ENCODE data around the gene MDFIC.

The MDFIC gene

DNA sequence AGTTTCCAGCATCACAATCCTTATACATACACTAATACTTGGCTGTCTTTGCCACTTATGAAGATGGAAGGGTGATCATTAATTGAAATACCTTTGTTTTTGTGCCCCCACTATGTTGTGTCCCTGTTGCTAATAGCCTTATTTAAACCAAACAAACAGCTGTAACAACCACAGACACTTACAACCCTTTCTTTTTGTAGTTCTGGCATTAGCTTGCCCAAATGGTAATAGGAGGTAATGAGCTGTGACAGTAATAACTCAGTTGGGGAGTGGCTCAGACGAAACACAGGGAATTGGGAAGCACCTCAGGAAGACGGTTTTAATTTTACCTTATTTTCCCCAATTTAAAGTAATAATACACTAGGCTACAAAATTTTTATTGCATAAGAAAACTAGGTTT, 83.4 kb downstream of the MDFIC start:
- DNase-seq, result no peak

DNA sequence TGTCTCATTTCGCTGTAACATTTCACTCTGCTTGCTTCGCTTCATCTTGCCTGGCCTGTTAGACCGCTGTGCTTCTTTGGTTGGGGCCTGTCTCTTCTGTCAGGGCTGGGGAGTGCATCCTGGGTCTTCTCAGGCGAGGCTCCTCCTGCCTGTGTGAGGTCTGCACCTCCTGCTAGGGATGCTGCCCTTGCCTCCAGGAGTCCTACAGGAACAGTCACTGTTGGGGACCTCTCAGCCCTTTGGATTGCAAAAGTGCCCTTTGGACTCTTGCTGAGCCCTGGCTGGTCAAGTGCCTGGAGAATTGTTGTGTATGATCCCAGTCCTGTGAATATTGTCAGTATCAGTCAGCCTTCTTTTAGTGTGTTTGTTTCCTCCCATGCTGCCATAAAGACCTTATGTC, 84.1 kb downstream of the MDFIC start:
- no peak for DNase-seq

DNA sequence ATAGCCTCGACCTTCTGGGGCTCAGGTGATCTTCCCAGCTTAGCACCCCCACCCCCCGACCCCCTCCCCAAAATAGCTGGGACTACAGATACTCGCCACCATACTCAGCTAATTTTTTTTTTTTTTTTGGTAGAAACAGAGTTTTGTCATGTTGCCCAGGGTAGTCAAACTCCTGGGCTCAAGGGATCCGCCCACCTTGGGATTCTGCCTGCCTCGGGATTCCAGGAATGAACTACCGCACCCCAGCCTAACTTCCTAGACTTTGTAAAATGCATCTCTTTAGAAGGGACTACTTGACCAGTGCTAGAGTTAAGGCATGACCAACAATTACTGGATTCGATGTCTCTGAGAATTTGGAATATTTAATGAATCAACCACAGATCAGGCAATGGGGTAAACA, 85.9 kb downstream of the MDFIC start:
- no peak for DNase-seq

DNA sequence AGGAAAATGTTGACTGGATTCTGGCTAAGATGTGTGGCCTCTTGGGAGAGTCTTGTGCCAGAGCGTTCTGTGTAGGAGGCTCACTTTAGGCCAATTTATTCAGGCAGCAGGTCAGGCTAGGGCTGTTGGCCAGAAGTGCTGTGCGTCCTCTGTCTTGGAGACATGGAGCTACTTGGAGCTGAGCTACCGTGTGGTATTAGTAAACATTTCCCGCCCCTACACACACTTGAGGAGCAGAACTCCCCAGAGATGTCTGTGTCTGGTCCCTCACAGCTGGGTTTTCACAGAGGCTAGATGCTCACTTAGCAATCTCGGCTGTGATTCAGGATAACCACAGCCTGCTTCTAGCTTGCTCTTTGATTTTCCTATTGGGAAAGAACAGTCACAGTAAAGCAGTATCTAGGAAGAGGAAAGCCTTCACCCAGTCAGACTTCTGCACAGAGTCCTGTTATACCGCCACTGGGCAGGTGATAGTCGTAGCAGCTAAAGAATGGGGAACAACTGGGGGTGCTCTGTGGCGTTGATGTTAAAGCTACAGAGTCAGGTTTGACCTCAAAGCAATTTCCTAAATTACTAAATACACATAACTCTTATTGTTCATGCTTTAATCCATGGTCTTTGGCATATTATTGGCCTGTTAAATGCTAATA, 86.7 kb downstream of the MDFIC start:
- no peak for DNase-seq

DNA sequence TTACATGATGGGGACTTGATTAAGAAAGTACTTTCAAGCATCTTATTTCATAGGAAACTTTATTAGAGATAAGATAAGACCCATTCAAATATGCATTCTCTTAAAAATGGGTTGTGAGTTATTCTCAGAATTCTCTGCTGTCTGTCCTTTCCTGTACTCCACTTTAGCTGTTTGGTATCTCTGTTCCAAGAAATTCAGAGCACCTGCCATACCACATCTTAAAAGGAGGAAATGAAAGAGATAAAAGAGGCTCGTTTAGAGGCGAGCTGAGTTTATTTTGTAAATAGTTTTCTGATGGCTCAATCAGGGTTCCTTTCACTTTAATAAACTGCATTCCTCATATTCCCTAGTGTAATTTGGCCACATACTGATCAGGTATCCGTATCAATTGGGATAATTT, 87.2 kb downstream of the MDFIC start:
- no peak for DNase-seq

DNA sequence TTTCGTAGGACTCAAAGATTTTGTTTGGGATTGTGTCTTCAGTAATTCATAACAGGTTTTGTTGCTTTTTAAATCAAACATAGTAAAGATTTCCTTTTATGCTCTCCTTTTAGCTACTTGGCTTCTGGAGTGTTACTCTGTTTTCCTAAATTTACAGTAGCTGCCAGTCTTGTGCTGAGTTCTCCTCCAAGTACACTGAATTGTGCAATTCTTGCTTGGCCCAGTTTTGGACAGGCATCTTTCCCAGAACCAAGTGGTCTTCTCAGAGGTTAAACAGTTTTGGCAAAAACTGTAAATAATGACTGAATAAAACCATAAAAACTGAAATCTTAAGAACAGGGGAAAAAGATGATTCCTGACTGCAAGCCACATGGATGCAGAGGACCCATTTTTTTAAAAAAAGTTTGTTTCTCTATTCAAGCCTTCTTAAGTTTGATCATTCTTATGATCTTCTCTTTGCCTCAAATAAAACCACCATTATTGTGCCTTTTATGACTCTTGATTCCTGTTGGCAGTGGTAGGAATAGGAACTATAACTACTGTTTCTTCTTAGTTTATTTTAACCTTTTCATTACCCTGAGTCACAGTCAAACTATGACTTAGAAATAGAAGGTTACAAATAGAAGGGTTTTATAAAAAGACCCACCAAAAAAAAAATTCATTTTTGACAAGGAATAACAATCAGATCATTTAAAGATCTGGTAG, 88.0 kb downstream of the MDFIC start:
- DNase-seq, result no peak

DNA sequence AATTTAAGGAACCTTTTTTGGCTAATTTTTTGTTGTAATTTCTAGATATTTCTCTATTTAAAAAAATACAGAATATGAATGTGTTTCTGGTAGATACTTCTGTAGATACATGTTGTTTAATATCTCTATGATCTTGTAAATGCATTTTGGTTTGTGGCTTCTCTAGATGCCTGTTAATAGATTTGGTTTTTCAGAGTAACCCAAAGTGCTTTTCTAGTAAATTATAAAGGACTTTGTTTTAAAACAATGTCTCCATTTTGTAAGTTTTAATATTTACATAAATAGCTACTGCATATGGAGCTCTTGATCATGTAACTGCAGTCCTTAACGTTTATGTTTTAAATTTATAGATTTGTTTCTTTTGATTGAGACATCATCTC, 88.5 kb downstream of the MDFIC start:
- DNase-seq, result no peak

DNA sequence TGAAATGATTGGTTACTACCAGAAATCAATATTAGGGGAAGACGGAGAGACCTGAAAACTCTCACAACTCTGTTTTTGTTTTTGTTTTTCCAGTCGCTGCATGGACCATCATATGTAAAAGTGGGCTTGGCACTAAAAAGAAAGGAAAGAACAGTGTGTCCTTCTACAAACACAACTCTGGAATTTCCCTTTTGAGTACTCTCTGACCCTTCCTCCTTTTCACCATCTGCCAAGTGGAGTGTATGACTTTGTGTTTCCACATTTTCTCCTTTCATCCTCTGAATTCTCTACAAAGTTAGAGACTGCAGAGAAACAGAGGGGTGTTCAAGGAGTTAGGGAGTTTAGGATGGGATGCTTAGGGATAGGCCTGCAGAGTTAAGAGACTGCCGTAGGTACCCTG, 92.0 kb downstream of the MDFIC start:
- no peak for DNase-seq

DNA sequence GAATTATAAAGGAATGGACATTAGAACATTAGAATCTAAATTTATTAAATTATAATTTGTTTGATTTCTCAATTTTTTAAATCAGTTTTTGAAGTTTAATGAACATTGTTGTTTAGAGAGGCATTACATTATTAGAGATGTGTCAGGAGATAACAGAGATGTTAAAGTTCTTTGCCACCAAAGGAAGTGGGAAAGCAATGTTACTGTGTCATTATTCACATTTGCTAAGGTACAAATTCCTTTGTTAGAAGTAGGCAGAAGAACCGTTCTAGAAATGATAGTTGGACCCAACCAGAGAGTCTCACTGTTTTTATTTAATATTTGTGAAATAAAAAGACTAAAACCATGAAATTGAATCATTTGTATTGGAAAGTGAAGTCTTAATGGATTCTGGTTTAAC, 92.9 kb downstream of the MDFIC start:
- DNase-seq, result no peak

DNA sequence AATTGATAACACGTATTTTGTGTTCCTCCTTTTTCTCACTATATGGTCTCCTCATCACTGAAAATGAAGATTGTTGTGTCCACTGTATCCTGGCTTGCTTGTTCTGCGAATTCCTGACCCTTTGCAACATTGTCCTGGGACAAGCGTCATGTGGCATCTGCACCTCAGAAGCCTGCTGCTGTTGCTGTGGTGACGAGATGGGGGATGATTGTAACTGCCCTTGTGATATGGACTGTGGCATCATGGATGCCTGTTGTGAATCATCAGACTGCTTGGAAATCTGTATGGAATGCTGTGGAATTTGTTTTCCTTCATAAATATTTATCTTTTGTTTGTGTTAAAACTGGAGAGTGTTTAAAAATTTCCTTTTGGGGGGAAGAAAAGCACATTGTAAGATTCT, 93.7 kb downstream of the MDFIC start:
- DNase-seq, result no peak

DNA sequence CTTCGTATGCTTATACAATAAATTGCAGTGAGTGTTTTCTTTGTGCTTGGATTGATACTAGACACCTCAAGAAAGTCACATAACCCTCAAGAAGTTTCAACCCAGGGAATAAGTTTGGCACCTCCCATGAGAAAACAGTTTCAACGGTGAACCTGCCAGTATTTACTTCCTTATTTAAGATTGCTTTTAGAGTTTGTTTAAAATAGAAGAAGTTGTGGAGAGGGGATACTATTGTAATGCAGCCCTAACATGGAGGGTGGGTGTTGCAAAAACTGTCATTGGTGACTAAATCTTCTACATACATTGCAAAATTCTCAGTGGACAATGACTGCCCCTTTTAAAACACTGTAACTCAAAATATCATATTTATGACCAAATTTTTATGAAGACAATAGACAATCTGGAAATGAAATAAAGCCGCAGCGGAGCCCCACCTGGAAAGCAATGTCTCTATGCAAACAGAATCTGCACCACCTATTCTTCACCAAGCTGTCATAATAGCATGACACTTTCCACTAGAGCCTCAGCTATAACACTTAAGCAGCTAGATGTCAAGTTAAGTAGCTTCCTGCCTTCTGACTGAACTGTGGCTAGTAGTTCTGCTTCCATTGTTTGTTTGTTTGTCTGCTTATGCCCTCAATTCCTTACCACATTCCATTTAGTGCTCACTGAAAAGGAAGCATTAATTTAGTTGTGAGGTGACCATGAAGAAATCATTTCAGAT, 98.2 kb downstream of the MDFIC start:
- no peak for DNase-seq

DNA sequence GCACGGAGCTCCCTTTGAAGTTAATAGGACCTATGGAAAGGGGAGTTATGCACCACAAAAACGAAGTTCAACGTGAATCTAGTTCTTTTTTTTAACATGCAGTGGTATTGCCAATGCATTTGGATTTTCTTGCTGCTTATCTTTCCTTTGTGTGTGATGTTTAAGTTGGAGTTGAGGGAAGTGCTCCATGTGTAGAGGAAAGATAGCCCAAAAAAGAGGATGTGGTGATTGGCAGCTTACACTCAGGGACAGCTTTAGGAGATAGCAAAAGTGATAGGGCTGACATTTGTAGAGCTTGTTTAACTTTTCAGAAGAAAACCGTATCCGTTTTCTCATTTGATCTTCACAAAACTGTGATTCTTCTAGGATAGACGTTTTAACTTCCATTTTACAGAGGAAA, 101.3 kb downstream of the MDFIC start:
- DNase-seq, result no peak

DNA sequence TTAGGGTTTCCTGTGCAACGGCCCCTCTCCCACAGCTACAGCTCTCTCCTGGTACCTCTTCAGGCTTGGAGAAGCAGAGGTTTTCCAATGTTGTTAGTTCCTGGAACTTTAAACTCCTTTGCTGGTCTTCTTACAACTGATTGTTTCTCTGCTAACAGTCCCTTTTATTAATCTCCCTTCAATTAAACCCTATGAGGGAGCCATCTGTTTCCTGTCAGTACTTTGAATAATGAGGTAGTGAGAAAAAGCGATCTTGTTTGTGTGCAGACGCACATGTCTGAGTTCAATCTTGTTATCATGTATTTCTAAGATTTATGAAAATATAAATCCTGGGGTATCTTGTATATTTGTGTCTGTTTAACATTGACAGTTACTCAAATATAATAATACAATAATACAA, 102.4 kb downstream of the MDFIC start:
- no peak for DNase-seq

DNA sequence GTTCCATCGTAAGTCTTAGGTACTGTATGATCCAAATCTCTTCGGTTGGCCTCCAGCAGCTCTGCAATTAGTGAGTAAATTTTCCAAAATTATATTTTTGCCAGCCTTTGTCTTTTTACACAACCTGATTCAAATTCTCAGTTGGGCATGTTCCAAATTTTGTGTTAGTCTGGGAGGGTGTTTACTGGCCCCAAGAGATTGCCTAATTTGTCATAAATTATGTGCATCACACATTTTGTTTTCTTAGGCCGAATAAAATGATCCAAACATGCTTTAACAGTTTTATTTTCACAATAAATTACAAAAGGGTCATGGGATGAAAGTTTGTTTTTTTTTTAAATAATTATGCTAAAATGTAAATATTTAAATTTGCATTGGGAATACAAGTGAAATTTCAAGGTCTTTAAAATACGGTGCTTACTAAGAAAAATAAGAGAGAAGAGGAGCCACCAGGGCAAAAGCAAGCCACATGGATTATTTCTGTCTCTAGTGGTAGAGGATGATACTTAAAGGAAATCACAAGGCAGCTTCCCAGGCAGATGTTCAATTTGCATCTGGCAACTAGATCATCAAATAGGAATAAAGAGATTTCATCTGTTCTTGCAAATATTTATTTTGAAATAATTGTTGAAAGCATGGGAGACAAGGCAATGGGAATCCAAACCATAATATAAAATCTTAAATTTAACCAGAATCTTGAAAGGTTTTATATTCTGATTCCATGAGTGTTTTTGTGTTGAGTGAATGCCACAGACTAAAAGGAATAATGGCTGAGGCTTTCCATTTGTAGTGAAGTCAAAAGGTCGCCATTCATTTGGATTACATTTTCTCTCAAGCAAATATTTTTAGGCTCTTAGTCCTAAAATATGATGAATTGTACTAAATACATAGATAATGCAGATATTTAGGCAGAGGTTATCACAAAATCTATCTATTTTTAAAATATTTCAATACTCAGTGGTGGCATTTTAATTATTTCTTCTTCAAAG, 111.1 kb downstream of the MDFIC start:
- DNase-seq, result no peak

DNA sequence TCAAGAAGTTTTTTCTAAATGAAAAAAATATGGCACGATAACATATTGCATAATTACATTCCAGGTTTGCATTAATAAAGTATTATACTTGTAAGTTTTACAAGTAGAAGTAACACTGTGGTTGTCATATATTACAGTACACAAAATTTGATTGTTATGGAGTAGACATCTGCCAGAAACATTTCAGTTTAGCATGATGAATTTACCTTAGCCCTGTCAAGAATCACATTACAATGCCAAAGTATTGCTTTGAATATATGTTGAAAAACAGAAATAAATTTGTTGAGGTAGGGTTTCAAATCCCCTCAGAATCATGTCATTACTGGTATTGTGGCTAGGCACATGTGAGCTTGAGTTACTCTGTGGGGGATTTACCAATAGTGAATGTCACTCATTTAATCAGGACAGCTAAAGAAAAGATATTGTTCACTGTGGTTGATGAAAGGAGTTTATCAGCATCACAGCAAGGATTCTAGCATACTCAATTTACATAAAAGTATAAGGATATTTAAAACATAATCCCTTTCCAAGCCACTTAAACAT, 112.1 kb downstream of the MDFIC start:
- DNase-seq, result no peak

DNA sequence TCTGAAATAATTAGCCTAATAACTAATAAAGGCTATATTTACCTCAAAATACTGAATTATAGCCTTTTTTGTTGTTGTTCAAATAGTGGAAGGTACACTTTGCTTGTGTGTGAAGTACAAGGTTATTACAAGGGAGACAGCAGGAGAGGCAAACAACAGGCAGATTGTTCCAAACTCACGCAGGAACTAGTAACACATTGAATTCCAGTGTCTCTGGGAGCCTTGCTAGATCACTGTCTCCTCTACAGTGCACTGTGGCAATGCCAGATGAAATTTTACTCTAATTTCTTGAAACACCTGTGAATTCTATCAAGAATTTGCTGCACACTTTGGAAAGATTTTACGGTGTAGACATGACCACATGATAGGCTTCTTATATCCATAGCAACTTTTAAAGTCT, 112.6 kb downstream of the MDFIC start:
- DNase-seq, result no peak

DNA sequence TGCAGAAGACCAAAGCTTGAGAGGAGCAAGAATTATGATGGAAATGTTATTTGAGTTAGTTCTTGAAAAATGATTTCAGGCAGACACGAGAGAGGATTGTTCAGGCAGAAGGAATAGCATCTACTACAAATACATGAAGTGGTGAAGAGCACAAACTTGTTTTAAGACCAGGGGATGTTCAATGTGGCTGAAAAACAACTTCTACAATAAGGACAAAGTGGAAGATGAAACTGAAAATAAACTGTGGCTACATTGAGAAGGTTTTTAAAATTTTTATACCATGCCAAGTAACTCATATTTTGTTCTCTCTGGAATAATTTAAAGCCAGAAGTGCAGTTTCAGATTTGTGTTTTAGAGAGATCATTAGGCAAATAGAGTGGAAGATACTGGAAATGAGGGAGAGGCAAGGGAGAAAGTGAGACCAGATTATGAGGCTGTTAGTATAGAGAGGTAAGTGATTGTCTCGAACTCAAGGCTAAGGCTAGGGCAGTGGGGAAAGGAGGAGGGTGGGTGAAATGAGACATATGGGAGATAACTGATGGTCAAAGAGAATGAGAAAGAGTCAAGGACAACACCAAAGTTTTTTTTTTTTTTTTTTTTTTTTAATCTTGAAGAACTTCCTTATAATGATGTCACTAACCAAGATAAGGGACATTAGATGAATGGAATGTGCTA, 115.4 kb downstream of the MDFIC start:
- no peak for DNase-seq

DNA sequence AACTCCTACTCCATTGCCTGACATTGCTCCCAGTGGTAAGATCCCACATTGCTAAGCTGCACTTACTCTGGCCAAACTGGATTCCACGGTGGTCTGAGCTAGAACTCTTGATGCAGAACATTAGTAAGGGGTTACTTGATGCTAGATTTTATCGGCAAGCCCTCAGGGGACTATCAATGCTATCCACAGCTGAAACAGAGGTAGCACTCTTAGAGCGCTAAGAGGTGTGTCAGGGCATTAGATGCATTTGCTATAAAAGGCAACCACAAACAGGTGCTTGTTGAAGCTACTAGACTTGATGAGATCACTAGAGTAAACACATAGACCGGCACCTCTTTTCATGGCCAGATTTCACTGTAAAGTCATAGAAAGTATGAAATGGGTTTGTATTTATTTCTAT, 116.3 kb downstream of the MDFIC start:
- DNase-seq, result peak; percentile 89

DNA sequence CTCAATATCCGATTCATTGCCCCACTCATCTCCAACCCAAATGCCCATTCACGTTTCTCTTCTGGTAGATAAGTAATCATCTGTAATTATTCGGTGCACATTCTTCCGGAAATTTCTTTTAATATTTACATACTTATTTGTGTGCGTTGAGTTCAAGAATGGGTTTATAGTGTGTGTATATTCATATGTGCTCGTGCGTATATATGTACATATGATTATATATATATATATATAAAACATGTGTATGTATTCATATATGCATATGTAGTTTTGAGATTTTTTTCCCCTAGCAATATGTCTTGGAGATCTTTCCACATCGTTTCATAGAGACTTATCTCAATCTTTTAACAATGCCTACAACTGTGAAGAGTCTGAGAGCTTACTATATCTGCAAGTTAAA, 118.2 kb downstream of the MDFIC start:
- no peak for DNase-seq

DNA sequence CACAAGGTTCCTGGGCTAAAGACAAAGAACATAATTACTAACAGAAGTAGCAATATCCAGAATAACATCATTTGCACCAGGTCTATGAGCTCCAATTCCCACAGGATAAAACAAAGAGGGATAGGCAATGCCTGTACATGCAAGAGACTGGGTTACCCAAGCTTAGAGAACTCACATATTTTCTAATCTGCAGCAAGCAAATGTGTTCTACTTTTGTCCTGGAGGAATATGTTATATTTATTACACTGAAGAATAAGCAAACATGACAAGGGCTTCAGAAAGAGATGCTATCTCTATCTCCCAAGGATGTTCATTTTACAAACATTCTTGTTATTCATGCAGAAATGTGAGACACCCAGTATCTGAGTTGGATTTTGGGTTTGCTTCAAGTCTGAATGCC, 118.6 kb downstream of the MDFIC start:
- DNase-seq, result no peak

DNA sequence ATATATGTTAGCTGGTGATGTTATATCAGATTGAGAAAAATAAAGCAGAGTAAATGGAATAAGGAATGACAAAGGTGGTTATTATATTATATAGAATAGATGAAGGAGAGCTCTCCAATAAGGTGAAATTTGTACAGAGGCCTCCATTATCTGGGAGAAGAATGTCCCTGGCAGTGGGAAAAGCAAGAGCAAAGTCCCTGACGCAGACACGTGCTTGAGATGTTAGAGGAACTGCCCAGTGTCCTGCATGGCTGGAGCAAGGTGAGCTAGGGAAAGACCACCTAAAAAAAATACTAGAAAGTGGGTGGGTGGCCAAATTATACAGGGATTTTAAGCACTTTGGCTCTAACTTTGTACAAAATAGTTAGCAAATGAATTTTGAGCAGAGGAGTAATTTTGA, 120.7 kb downstream of the MDFIC start:
- DNase-seq, result no peak

DNA sequence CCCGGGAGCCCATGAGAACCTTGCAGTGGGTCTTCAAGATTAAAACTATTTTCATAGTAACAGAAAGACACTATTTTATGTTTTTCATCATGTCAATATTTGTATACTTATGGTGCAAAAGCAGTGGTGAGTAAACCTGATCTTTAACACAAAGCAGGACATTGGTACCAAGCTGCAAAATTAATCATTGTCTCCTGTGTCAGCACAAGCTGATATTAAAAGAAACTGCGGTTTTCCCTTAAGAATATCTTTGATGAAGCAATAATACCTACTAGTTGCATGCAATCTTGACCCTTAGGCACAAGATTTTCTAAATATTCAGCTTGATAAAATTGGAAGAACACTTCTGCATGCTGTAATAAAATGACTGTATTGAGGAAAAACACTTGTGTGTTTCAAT, 121.7 kb downstream of the MDFIC start:
- DNase-seq, result no peak
